HG03442 (cell line): ENCODE measurements around the gene TMEM81.

Experiments used
- ATAC-seq: cut with Tn5 transposase; IDR thresholded peaks from one replicate; pipeline ENCODE4 v1.9.1; 2021; ENCODE audit warnings: mild to moderate bottlenecking, moderate library complexity; ENCODE audit not compliant: unreplicated experiment

TMEM81 gene, protein sequence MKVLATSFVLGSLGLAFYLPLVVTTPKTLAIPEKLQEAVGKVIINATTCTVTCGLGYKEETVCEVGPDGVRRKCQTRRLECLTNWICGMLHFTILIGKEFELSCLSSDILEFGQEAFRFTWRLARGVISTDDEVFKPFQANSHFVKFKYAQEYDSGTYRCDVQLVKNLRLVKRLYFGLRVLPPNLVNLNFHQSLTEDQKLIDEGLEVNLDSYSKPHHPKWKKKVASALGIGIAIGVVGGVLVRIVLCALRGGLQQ

DNA sequence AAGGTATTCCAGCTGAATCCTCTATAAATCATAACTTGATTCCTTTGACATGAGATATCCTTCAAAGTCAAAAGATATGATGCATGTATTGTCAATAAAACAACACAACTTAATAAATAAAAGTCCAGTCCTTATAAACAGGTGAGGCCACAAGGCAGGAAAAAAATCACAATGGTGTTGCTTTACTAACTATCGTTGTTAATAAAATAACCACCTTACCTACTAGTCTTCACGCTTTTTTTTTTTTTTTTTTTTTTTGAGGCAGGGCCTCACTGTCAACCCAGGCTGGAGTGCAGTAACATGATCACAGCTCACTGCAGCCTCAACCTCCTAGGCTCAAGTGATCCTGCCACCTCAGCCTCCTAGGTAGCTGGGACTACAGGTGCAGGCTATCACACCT lies at the start of gene TMEM81:
Gene TMEM81 (minus strand): TSS at position 101 of the 400 bp plus-strand sequence. CDS start 140 bp downstream, outside the sequence.
- no peak for ATAC-seq

DNA sequence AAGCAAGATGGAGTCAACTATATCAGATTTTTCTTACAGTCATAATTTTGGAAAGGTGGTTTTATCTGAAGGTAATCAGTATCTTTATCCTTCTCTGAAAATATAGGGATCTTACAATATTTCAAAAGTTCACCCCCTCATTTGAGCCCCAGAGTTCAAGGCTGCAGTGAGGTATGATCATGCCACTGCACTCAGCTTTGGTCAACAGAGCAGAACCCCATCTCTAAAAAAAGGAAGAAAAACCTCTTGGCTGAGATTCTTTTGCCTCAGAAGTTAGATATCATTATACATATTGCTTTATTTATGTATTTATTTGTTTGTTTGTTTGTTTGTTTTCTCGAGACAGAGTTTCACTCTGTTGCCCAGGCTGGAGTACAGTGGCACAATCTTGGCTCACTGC lies 49.0 kb upstream of the TMEM81 start:
- ATAC-seq = no peak

DNA sequence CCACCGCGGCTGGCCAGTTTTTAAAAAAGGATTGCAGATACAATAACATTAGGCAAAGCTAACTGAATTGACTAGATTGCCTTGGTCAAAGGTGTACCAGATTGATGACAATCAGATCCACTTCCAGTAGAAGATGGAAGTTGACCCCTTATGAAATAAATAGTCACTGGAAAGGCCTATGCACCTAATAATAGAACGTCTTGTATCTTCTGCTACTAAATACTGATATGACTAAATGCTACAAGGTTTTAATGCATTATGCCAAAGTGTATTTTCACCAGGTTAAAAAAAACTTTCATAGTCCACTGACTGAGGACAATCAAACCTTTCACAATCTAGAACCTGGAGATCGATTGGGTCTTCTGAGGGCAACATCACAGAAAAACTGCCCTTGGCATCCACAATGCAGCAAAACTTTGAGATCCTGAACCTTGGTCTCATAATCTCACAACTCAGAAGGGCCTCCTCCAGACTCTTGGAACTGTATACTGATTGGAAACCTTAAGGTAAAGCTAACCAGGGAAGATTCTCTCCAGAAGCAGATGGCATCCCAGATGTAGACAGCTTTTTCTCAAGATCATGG lies 45.3 kb upstream of the TMEM81 start:
- ATAC-seq = no peak

DNA sequence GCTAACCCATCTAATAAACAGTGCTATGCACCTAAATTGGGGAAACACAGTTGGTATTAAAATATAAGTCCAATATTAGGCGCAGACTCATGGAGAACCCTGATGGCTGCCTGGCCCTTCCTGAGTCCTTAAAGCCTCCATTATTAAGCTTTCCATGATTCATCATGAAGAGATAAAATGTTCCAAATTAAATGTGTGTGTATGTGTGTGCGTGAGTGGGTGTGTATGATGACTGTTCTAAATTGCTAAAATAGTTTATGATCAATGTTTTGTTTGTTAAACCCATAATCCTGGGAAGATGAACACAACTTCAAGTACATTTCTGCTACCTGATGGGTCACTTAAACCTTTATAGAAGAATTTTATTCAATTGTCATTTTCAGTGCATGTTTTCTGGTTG lies 43.8 kb upstream of the TMEM81 start:
- ATAC-seq = no peak

DNA sequence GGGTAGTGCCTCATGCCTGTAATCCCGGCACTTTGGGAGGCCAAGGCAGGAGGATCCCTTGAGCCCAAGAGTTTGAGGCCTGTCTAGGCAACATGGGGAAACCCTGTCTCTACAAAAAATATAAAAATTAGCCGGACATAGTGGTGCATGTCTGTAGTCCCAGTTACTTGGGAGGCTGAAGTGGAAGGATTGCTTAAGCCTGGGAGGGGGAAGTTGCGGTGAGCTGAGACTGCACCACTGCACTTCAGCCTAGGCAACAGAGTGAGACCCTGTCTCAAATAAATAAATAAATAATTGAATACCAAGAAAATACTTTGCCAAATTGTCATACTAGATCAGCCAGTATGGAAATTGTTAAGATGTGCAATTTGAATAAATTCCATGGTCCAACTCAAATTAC lies 43.4 kb upstream of the TMEM81 start:
- no peak for ATAC-seq

DNA sequence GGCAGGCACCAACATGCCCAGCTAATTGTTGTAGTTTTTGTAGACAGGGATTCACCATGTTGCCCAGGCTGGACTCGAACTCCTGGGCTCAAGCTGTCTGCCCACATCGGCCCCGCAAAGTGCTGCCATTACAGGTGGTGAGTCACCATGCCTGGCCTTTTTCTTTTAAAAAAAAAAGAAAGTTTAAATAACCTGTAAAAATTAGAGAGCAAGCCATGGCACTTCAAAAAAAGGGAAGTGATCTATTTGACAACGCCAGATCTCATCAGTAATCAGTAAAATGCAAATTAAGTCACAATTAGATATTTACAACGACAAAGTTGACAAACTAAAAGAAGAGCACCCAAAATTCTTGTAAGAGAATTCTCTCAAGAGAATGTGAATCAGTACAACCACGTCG lies 40.5 kb upstream of the TMEM81 start:
- no peak for ATAC-seq

DNA sequence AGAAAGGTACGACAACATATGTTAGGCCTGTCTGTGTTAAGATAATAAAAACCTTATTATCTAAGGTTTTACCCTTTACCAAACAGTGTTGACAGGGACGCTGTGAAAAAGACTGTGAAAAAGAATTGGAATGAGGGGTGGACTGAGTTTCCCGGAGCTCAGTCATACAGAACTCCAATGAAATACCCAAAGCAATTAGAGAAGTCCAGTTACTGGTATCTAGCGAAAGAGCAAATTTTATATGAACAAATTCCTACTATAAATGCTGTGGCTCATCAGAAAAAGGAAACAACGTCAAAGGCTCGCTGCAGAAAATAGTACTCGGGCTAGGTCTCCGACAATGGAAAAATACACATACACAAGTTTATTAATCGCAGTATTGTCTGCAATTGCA lies 38.2 kb upstream of the TMEM81 start:
- ATAC-seq = no peak

DNA sequence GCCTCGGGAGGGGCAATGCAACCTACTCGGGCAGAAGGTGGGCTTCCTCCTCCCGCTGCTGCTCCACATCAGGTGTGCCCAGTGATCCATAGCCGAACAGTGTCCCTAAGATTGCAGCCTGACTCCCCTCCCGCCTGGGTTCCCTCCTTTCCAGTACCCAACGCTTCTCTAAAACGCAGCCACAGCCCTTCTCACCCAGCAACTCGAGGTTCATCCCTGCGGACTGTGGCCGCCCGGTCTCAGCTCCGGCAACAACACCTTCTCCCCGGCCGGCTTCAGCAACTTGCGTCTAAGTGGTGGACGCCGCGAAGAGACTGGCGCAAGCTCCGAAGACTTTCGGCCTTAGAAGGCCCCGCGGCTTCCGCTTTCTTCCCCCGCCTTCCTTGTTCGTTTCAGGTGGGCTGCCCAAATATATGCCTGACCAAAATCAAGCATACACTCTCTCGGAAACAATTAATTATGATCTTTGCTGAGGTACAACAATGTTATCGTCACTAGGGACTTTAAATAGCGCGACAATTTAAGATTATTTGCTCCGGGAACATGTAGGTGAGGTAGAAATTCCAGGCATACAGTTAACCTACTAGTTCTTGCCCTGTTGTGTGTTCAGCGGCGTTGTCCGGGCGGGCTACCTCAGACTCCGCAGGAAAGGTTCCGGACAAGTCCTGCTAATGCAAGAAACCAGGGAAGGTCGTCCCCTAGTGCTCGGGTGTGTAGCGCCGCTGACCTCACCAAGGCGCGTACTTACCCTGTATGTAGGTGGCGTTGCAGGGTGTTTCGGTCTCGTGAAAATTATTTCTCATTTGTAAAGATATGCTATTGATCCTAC lies 37.6 kb upstream of the TMEM81 start, which contains the start of gene RBBP5:
Gene RBBP5 (minus strand): TSS at position 319 of the 829 bp plus-strand sequence. CDS start 105 bp downstream, at position 214.
- peak; percentile 87 for ATAC-seq

DNA sequence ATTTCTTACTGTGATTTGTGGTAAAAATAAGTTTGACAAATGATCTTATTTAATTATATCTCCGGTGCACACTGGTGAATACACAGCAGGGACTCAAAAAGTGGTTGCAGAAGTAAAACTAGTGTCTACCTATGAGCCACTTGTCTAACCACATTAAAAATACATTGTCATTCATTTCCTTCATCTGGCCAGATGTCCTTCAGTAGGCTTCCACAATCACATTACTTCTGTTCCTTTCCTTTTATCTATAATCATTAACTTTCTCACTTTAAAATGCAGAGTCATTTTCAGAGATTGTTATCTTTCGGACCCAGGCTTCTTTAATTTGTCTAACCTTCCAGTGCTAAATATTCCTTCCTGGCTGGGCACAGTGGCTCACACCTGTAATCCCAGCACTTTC lies 34.5 kb upstream of the TMEM81 start:
- no peak for ATAC-seq

DNA sequence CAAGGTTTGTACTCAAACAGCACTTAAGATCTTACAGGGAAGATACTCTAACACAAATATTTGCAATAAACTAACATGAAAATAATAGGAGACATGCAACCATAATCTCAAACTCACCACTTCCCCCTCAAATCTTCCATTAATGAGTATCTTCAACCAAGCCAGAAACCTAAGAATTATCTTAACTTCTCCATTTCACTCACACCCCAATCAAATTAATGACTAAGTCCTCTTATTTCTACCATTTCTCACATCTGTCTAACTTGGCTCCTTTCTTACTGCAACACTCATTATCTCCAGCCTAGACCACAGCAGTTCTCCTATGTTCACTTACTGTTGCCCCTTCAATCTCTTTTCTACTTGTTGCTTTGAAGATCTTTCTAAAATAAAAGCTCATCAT lies 27.1 kb upstream of the TMEM81 start:
- ATAC-seq = no peak

DNA sequence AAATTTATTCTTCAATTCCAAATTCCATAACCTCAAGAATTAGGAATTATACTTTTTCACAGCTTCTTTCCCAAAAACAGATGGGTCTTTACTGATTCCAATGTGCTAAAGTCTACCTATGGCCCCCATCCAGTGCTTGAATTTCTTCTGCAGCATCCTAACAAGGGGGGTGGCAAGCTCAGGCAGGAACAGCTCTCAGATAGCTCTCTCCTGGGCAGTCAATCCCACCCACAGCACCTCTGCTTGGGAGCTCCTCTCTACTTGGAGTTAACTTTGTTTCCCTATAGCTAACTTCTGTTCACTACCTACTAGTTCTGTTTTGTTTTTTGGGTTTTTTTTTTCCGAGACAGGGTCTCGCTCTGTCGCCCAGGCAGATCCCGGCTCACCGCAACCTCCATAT lies 25.5 kb upstream of the TMEM81 start:
- ATAC-seq = no peak

DNA sequence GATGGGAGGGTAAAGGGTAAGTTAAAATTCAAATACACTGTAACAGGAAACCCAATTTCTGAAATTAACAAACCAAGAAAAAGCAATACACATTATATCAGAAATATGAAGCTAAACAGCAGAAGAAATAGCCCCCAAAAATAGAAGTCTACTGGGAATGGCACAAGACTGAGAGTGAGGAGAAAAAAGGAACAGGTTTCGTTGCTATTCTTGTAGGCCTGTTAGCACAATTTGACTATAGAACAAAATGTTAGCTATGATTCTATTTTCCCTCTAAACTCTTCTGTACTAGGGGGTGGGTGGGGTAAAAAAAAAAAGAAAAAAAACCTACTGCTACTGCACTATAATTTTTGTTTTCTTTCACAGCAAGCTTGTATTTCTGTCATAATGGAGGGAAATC lies 25.0 kb upstream of the TMEM81 start:
- no peak for ATAC-seq

DNA sequence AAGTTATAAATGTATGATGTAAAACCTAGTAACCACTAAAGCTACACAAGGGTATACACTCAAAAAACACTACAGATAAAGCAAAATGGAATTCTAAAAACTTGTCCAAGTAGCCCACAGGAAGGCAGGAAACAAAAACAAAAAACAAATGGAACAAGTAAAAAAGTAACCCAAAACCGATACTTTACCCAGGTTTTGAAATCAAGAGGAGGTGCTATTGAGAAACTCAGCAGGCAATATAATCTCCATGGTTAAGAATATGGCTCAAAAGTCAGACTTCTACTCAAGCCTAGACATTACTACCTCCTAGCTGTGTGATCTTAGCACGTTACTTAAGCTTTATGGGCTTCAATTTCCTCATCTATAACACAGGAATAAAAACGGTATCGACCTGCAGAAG lies 24.2 kb upstream of the TMEM81 start:
- no peak for ATAC-seq

DNA sequence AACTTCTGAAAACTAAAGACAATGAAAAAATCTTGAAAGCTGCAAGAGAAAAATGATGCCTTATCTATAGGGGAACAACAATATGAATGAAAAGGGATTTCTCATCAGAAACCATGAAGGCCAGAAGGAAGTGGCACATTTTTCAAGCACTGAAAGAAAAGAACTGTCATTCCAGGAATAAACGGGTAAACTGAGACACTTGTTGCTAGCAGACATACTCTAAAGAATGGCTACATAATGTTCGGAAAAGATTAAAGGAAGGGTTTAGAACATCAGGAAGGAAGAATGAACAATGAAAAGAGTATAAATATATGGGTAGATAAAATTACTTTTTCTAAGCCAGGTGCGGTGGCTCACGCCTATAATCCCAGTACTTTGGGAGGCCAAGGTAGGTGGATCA lies 23.1 kb upstream of the TMEM81 start:
- ATAC-seq = no peak

DNA sequence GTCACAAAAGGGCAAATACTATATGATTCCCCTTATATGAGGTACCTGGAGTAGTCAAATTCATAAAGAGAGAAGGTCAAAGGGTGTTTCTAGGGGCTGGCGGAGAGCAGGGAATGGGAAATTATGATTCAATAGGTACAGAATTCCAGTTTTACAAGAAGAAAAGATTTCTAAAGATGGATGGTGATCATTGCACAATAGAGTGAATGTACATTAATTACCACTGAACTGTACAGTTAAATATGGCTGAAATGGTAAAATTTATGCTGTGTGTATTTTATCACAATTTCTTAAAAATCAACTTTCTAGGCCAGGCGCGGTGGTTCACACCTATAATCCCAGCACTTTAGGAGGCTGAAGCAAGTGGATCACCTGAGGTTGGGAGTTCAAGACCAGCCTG lies 18.1 kb upstream of the TMEM81 start:
- ATAC-seq = no peak

DNA sequence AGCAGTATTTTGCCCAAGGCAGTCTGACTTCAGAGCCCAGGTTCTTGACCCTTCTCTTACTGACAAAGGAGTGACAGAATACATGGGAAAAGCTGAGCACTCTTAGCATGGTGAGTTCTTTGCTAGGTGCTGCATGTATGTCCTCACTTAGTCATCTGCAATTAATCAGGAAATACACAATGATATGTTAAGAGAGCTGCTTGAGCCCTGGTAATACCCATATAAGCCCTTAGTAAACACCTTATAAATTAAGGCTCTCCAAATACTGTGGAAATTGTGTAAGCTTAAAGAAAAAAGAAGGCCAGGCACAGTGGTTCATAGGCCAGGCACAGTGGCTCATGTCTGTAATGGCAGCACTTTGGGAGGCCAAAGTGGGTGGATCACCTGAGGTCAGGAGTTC lies 14.0 kb upstream of the TMEM81 start:
- no peak for ATAC-seq

DNA sequence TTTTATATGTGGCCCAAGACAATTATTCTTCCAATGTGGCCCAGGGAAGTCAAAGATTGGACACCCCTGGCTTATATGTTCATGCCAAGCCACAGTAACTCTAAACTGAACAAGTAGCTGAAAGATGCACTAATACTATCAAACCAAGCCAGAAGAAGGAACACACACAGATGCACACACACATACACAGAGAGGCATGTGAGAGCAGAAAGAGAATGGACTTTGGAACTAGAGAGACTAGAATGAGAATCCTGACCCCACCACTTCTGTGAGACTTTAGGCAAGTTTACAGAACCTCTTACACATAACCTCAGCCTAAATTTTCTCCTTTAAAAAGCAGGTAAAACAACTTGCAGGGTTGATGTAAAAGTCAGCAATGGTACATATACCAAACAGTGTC lies 11.2 kb upstream of the TMEM81 start:
- no peak for ATAC-seq

DNA sequence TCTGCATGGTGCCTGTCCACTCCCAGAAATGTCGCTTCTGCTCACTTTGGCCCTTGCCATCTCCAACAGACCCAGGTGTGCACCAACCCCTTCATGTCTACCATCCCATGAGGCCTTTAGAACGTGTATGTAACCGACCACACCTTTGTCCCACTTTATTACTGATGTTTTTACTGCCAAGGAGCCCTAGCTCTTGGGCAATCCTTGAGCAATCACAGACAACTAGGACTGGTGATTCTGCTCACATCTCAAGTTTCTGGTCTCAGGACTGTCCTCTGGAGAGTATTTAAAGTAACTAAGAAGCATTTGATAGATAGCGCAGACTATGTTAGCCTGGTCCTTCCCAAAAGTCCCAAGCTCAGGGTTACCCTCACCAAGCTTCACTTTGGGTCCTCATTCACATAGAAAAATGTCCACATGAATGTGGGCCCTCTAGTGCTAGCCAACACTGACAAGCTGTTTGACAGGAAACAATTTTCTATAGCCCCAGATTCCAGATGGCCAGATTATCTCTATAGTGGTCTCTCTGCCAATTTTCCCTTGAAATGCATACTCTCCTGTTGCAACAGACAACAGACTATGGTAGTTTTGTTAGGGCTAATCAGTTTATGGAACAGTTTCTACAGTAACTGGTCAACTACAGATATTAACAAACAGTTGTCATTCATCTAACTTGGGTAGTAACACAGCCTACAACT lies 6.9 kb upstream of the TMEM81 start:
- no peak for ATAC-seq

DNA sequence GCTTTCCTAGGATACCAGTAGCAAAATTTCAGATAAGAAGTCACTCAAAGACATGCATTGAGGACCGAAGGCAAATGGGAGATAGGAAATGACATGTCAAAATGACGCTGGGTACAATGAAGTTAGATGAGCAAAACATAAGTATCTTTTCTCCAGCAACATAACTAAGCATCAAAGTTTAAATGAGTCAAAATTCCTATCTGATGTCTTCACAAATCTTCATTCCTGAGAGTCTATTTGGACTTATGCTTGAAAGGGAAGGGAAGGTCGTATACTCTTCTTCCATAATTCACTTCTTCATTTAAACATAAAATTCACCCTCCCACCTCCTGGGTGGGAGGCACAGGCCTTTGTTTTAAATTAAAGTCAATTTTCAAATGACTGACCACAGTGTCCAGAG lies 4.1 kb upstream of the TMEM81 start:
- no peak for ATAC-seq

DNA sequence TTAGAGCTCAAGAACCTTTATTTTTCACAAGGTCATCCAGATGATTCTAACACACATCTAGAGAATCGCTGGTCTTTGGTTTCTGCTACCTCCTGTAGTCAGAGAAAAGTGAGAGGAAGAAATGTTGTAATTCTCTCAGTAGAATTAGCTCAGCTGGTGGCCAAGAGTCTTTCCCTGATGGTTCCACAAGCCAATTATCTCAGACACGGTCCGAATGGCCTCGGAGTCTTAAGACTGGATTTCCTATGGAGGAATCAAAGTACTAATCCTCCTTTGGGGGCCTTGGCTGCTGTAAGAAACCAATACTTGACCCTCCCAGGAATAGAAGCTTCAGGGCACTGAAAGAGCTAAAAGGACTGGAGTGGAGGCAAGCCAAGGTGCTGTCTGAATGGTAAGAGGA lies 1.8 kb downstream of the TMEM81 start:
- no peak for ATAC-seq

DNA sequence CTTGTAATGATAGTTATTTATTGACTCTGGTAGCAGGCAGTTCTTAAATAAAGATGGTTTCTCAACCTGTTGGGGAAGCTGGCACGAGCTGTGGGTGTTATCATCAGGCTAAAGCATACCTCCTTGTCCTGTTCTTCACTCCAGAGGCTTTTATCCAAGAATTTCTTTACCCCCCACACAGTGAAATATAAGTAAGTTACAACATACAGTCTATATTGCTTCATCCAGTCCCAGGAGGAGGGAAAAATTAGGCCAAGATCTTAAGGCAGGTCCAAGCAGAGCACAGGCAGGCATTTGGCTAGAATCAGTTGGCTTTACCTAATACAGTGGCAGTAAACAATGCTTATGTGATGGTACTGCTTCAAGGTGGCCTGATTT lies 6.3 kb downstream of the TMEM81 start:
- ATAC-seq = no peak
